Activated T-helper 2 cell treated with anti-CD3 and anti-CD28 coated beads, Interferon-gamma antibody, Interleukin-2, Interleukin-4, amounts not matched to agents 10 μg/mL and 5 μg/mL and 100 μg/mL, durations not matched to agents 14 hours and 24 hours and 36 hours (primary cell): ENCODE measurements around the gene BFSP2. TPM values are rescaled to one million over a fixed set of nuclear protein-coding genes. Genes with fewer than 3 reads are reported as not detected.

Experiments used
- DNase-seq: peaks from one replicate; pipeline ENCODE4 v3.0.0; 2021; ENCODE audit warnings: low spot score
- H3K27ac Mint-ChIP-seq: one replicate; pipeline ENCODE4 v1.8.0; 2021; ENCODE audit warnings: mixed read lengths
- H3K27me3 Mint-ChIP-seq: one replicate; pipeline ENCODE4 v1.8.0; 2021; ENCODE audit warnings: low read depth, mixed read lengths
- H3K36me3 Mint-ChIP-seq: one replicate; pipeline ENCODE4 v1.8.0; 2021; ENCODE audit warnings: low read depth, mixed read lengths
- H3K4me1 Mint-ChIP-seq: one replicate; pipeline ENCODE4 v1.8.0; 2021; ENCODE audit warnings: low read depth, mixed read lengths
- H3K4me3 Mint-ChIP-seq: one replicate; pipeline ENCODE4 v1.8.0; 2021; ENCODE audit warnings: low read depth, mild to moderate bottlenecking, moderate library complexity, mixed read lengths
- H3K9me3 Mint-ChIP-seq: one replicate; pipeline ENCODE4 v1.8.0; 2021; ENCODE audit warnings: mixed read lengths
- intact Hi-C: fragments of 100-400 bp; cut with micrococcal nuclease; formaldehyde crosslinking; loops from one replicate; pipeline ENCODE4 v1.15.1; 2023
- total RNA-seq: library from RNA; stranded (reverse); gene quantifications from 2 replicates; pipeline ENCODE4 v1.2.3, GENCODE V29; 2022

Gene BFSP2
- total RNA-seq, 1 donor from 2014 or later = not detected

- Mint-ChIP-seq H3K4me3 (no peak overlapping the region), H3K27ac (no peak overlapping the region), H3K36me3 (no peaks in the 10 kb centered on the region), H3K4me1 (no peaks in the 10 kb centered on the region), H3K27me3 (no peaks in the 10 kb centered on the region), H3K9me3 (no peaks in the 10 kb centered on the region)
- intact Hi-C loops = no loop called here
- DNase-seq = no peak
These were observed 28.2 kb upstream of the BFSP2 start for GRCh38 chr3:133371676-133372075.

- H3K9me3 Mint-ChIP-seq = no peaks in the 10 kb centered on the region
- no peak for DNase-seq
- H3K27ac Mint-ChIP-seq = no peak overlapping the region
- H3K36me3 Mint-ChIP-seq = no peaks in the 10 kb centered on the region
- no peaks in the 10 kb centered on the region for H3K4me1 Mint-ChIP-seq
- intact Hi-C loops = no loop called here
- no peaks in the 10 kb centered on the region for H3K27me3 Mint-ChIP-seq
- no peak overlapping the region for H3K4me3 Mint-ChIP-seq
These were observed 25.0 kb upstream of the BFSP2 start for GRCh38 chr3:133374708-133375402.

GRCh38 chr3:133375403-133375745, 24.5 kb upstream of the BFSP2 start:
- no peaks in the 10 kb centered on the region for H3K9me3 Mint-ChIP-seq
- no peaks in the 10 kb centered on the region for H3K27me3 Mint-ChIP-seq
- H3K36me3 Mint-ChIP-seq = no peaks in the 10 kb centered on the region
- no peak for DNase-seq
- intact Hi-C loops = no loop called here
- no peaks in the 10 kb centered on the region for H3K4me1 Mint-ChIP-seq
- H3K4me3 Mint-ChIP-seq = no peak overlapping the region
- no peak overlapping the region for H3K27ac Mint-ChIP-seq

- intact Hi-C loops = no loop called here
- H3K4me1 Mint-ChIP-seq = no peaks in the 10 kb centered on the region
- no peaks in the 10 kb centered on the region for H3K9me3 Mint-ChIP-seq
- DNase-seq = no peak
- no peak overlapping the region for H3K27ac Mint-ChIP-seq
- no peaks in the 10 kb centered on the region for H3K27me3 Mint-ChIP-seq
- no peak overlapping the region for H3K4me3 Mint-ChIP-seq
- H3K36me3 Mint-ChIP-seq = no peaks in the 10 kb centered on the region
These were observed 23.0 kb upstream of the BFSP2 start for GRCh38 chr3:133376810-133377209.

- no peak overlapping the region for H3K27ac Mint-ChIP-seq
These were observed 22.5 kb upstream of the BFSP2 start for GRCh38 chr3:133377396-133377795.

GRCh38 chr3:133379926-133380325, 19.9 kb upstream of the BFSP2 start:
- Mint-ChIP-seq H3K9me3 (no peaks in the 10 kb centered on the region), H3K4me3 (no peak overlapping the region), H3K27me3 (peaks cover 1% of the 10 kb centered on the region), H3K4me1 (no peaks in the 10 kb centered on the region), H3K36me3 (no peaks in the 10 kb centered on the region), H3K27ac (no peak overlapping the region)
- DNase-seq = no peak
- intact Hi-C loops = no loop called here

More at GRCh38 chr3:133377396-133377795, 22.5 kb upstream of the BFSP2 start:
- H3K9me3 Mint-ChIP-seq = no peaks in the 10 kb centered on the region
- no peaks in the 10 kb centered on the region for H3K36me3 Mint-ChIP-seq
- H3K4me1 Mint-ChIP-seq = no peaks in the 10 kb centered on the region
- H3K27me3 Mint-ChIP-seq = no peaks in the 10 kb centered on the region
- no peak for DNase-seq
- H3K4me3 Mint-ChIP-seq = no peak overlapping the region
- intact Hi-C loops = no loop called here

GRCh38 chr3:133380481-133381225, 19.2 kb upstream of the BFSP2 start:
- H3K27me3 Mint-ChIP-seq = peaks cover 2% of the 10 kb centered on the region
- H3K36me3 Mint-ChIP-seq = no peaks in the 10 kb centered on the region
- no peak overlapping the region for H3K4me3 Mint-ChIP-seq
- no peaks in the 10 kb centered on the region for H3K4me1 Mint-ChIP-seq
- no peak overlapping the region for H3K27ac Mint-ChIP-seq
- H3K9me3 Mint-ChIP-seq = no peaks in the 10 kb centered on the region
- no peak for DNase-seq
- intact Hi-C loops = no loop called here

- intact Hi-C loops = no loop called here
- H3K27ac Mint-ChIP-seq = no peak overlapping the region
- no peaks in the 10 kb centered on the region for H3K9me3 Mint-ChIP-seq
- H3K27me3 Mint-ChIP-seq = peaks cover 4% of the 10 kb centered on the region
- DNase-seq = no peak
- no peaks in the 10 kb centered on the region for H3K36me3 Mint-ChIP-seq
- H3K4me3 Mint-ChIP-seq = no peak overlapping the region
- H3K4me1 Mint-ChIP-seq = no peaks in the 10 kb centered on the region
These were observed 18.3 kb upstream of the BFSP2 start for GRCh38 chr3:133381346-133382109.

GRCh38 chr3:133383175-133383574, 16.7 kb upstream of the BFSP2 start:
- no peaks in the 10 kb centered on the region for H3K9me3 Mint-ChIP-seq
- H3K36me3 Mint-ChIP-seq = no peaks in the 10 kb centered on the region
- H3K27me3 Mint-ChIP-seq = peaks cover 4% of the 10 kb centered on the region
- H3K27ac Mint-ChIP-seq = no peak overlapping the region
- no peak for DNase-seq
- H3K4me1 Mint-ChIP-seq = no peaks in the 10 kb centered on the region
- no peak overlapping the region for H3K4me3 Mint-ChIP-seq
- intact Hi-C loops = no loop called here

GRCh38 chr3:133383741-133384140, 16.1 kb upstream of the BFSP2 start:
- peaks cover 4% of the 10 kb centered on the region for H3K27me3 Mint-ChIP-seq
- no peaks in the 10 kb centered on the region for H3K36me3 Mint-ChIP-seq
- intact Hi-C loops = loop anchor here (1.0 kb wide), 2 partner anchors 342 to 657 kb away; no protein-coding TSS in a partner anchor

GRCh38 chr3:133384331-133385027, 15.4 kb upstream of the BFSP2 start:
- no peak overlapping the region for H3K27ac Mint-ChIP-seq
- DNase-seq = no peak
- intact Hi-C loops = loop anchor here (1.0 kb wide), 2 partner anchors 343 to 658 kb away; no protein-coding TSS in a partner anchor
- no peaks in the 10 kb centered on the region for H3K36me3 Mint-ChIP-seq
- no peaks in the 10 kb centered on the region for H3K4me1 Mint-ChIP-seq
- no peaks in the 10 kb centered on the region for H3K9me3 Mint-ChIP-seq
- H3K27me3 Mint-ChIP-seq = peaks cover 6% of the 10 kb centered on the region
- H3K4me3 Mint-ChIP-seq = no peak overlapping the region

More at GRCh38 chr3:133383741-133384140, 16.1 kb upstream of the BFSP2 start:
- Mint-ChIP-seq H3K4me1 (no peaks in the 10 kb centered on the region), H3K4me3 (no peak overlapping the region), H3K9me3 (no peaks in the 10 kb centered on the region), H3K27ac (no peak overlapping the region)
- no peak for DNase-seq

- H3K4me3 Mint-ChIP-seq = no peak overlapping the region
- intact Hi-C loops = no loop called here
- DNase-seq = no peak
- H3K36me3 Mint-ChIP-seq = no peaks in the 10 kb centered on the region
- no peaks in the 10 kb centered on the region for H3K9me3 Mint-ChIP-seq
- H3K27ac Mint-ChIP-seq = no peak overlapping the region
- H3K4me1 Mint-ChIP-seq = no peaks in the 10 kb centered on the region
- H3K27me3 Mint-ChIP-seq = peaks cover 6% of the 10 kb centered on the region
These were observed 13.0 kb upstream of the BFSP2 start for GRCh38 chr3:133386876-133387275.
